Caco-2 (cell line): Measurements from ENCODE around the gene CREB5. TPM values are rescaled to one million over a fixed set of nuclear protein-coding genes. Genes with fewer than 3 reads are reported as not detected.

Experiments
- BruUV-seq: library from RNA; stranded (reverse); fragments of 400-500 nt; replicated peaks from 2 replicates; lab custom pipeline; 2021; lab: Mats Ljungman, UMichigan
- CTCF ChIA-PET: fragments of 300-600 bp; sonication (Branson Sonifier 250); formaldehyde crosslinking; loops from one replicate; lab custom pipeline; 2022; ENCODE audit warnings: antibody characterized with exemption; lab: Charles Lee
- POLR2A ChIA-PET: fragments of 300-600 bp; sonication (Branson Sonifier 250); formaldehyde crosslinking; loops from one replicate; lab custom pipeline; 2022; ENCODE audit warnings: antibody characterized with exemption; lab: Charles Lee
- DNase-seq, 2 experiments: peaks; one replicate each; pipeline versions ENCODE4 v3.0.0 to v3.0.0-alpha.2; 2020 to 2022
- H3K27me3 ChIP-seq: replicated peaks from 2 replicates; pipeline ENCODE4 v1.6.0; 2011; ENCODE audit warnings: low read length; ENCODE audit not compliant: control insufficient read depth, insufficient read depth
- H3K36me3 ChIP-seq: 2 replicates; pipeline ENCODE4 v1.5.1; 2011; ENCODE audit warnings: low read length; ENCODE audit not compliant: control insufficient read depth, insufficient read depth
- H3K4me1 ChIP-seq: fragments of 250-450 bp; sonication (Bioruptor Pico); 2 replicates; pipeline ENCODE4 v1.5.1; 2020; ENCODE audit warnings: mild to moderate bottlenecking
- H3K4me3 ChIP-seq: 2 replicates; pipeline ENCODE4 v1.5.1; 2011; ENCODE audit warnings: low read depth, mild to moderate bottlenecking, control low read depth, low read length
- H3K9me3 ChIP-seq: fragments of 250-450 bp; sonication (Bioruptor Pico); 2 replicates; pipeline ENCODE4 v1.5.1; 2020; ENCODE audit warnings: mild to moderate bottlenecking, moderate library complexity
- H3K27ac Mint-ChIP-seq: one replicate; pipeline ENCODE4 v1.8.0; 2022; ENCODE audit warnings: mixed read lengths; ENCODE audit not compliant: unreplicated experiment
- H3K27me3 Mint-ChIP-seq: one replicate; pipeline ENCODE4 v1.8.0; 2022; ENCODE audit warnings: mixed read lengths; ENCODE audit not compliant: insufficient read depth, unreplicated experiment
- H3K36me3 Mint-ChIP-seq: one replicate; pipeline ENCODE4 v1.8.0; 2022; ENCODE audit warnings: mild to moderate bottlenecking, mixed read lengths; ENCODE audit not compliant: insufficient read depth, unreplicated experiment
- H3K4me1 Mint-ChIP-seq: one replicate; pipeline ENCODE4 v1.8.0; 2022; ENCODE audit warnings: low read depth, mixed read lengths; ENCODE audit not compliant: unreplicated experiment
- H3K4me3 Mint-ChIP-seq: one replicate; pipeline ENCODE4 v1.8.0; 2022; ENCODE audit warnings: mild to moderate bottlenecking, moderate library complexity, mixed read lengths; ENCODE audit not compliant: unreplicated experiment
- H3K9me3 Mint-ChIP-seq: one replicate; pipeline ENCODE4 v1.8.0; 2022; ENCODE audit warnings: mixed read lengths; ENCODE audit not compliant: unreplicated experiment
- intact Hi-C: fragments of 100-400 bp; cut with micrococcal nuclease; formaldehyde crosslinking; loops from one replicate; pipeline ENCODE4 v1.10.0; 2022; ENCODE audit not compliant: unreplicated experiment
- total RNA-seq: library from RNA; stranded (reverse); gene quantifications from 2 replicates; pipeline ENCODE4 v1.2.3, GENCODE V29; 2022
- TF ChIP-seq, protein P1 (sequence below), 2 experiments: fragments of 200-600 bp in 1 of 2; IDR thresholded peaks; 1 replicate in 1 of 2; 2 replicates in 1 of 2; pipeline versions ENCODE4 v1.5.1 to v1.8.0; 2011 to 2022; ENCODE audit warnings: antibody characterized with exemption in 1 of 2, control low read depth in 1 of 2, inconsistent platforms in 1 of 2, low read depth in 1 of 2, low read length in 1 of 2, mild to moderate bottlenecking in 1 of 2, moderate library complexity in 1 of 2; ENCODE audit not compliant: insufficient read depth in 1 of 2, severe bottlenecking in 1 of 2, unreplicated experiment in 1 of 2

CREB5 gene
- total RNA-seq, 1 experiment from 2014 or later, result 9.1 TPM

DNA sequence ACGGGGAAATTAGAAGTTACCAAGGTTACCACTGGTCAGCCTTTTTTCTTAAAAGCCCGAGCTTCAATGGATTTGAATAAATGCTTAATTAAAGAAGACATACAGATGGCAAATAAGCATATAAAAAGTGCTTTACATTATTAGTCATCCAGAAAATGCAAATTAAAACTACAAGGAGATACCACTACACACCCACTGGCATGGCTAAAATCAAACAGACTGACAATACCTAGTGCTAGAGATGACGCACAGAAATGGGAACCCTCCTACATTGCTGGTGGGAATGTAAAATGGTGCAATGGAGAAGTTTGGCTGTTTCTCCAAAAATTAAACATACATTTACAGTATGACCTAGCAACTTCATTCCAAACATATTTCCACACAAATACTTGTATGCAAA lies 38.3 kb upstream of the CREB5 start:
- POLR2A ChIA-PET, result no interaction called here
- H3K27me3 ChIP-seq, result no peaks in the 10 kb centered on the region
- Mint-ChIP-seq H3K27ac (no peak overlapping the region), H3K27me3 (peaks cover 3% of the 10 kb centered on the region), H3K9me3 (no peaks in the 10 kb centered on the region), H3K4me3 (no peak overlapping the region), H3K4me1 (no peaks in the 10 kb centered on the region), H3K36me3 (no peaks in the 10 kb centered on the region)
- no peak overlapping the region for H3K4me3 ChIP-seq
- no peaks in the 10 kb centered on the region for H3K36me3 ChIP-seq
- no peak for DNase-seq
- H3K9me3 ChIP-seq, result no peaks in the 10 kb centered on the region
- TF ChIP-seq, protein P1, sequence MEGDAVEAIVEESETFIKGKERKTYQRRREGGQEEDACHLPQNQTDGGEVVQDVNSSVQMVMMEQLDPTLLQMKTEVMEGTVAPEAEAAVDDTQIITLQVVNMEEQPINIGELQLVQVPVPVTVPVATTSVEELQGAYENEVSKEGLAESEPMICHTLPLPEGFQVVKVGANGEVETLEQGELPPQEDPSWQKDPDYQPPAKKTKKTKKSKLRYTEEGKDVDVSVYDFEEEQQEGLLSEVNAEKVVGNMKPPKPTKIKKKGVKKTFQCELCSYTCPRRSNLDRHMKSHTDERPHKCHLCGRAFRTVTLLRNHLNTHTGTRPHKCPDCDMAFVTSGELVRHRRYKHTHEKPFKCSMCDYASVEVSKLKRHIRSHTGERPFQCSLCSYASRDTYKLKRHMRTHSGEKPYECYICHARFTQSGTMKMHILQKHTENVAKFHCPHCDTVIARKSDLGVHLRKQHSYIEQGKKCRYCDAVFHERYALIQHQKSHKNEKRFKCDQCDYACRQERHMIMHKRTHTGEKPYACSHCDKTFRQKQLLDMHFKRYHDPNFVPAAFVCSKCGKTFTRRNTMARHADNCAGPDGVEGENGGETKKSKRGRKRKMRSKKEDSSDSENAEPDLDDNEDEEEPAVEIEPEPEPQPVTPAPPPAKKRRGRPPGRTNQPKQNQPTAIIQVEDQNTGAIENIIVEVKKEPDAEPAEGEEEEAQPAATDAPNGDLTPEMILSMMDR (IDR thresholded peaks at IDR 0.05; ENCODE audit: insufficient read depth in 1 of 2, low read depth in 1 of 2, low read length in 1 of 2, severe bottlenecking in 1 of 2, unreplicated experiment in 1 of 2), result no peak
- no TSS peak for BruUV-seq
- intact Hi-C loops, result no loop called here
- 0 out of 2 replicates have a peak, but pooled peaks cover 4% of the 10 kb centered on the region for H3K4me1 ChIP-seq
- CTCF ChIA-PET, result no interaction called here

DNA sequence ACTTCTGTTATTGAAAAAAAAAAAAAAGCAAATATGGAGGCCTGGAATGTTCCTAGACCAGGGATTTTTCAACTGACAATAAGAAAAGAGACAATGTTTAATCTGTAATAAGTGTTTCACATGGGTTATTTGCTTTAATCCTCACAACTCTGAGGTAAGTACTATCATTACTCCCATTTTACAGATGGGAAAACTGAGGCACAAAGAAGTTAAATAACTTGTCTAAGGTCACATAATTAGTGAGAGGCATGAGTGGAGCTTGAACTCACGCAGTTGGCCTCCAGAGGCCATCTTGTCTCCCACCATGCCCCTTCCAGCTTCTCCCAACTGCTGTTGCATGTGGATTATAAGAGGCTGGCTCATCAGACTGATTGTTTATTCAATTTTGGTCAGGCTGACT lies 36.6 kb upstream of the CREB5 start:
- no peaks in the 10 kb centered on the region for H3K4me1 Mint-ChIP-seq
- no peak overlapping the region for H3K4me3 Mint-ChIP-seq
- H3K27ac Mint-ChIP-seq, result no peak overlapping the region
- peaks cover 3% of the 10 kb centered on the region for H3K27me3 Mint-ChIP-seq
- BruUV-seq, result no TSS peak
- no peak for DNase-seq
- H3K4me1 ChIP-seq, result 0 out of 2 replicates have a peak, but pooled peaks cover 4% of the 10 kb centered on the region
- intact Hi-C loops, result no loop called here
- H3K9me3 Mint-ChIP-seq, result no peaks in the 10 kb centered on the region
- TF ChIP-seq, protein P1 (IDR thresholded peaks at IDR 0.05; ENCODE audit: insufficient read depth in 1 of 2, low read depth in 1 of 2, low read length in 1 of 2, severe bottlenecking in 1 of 2, unreplicated experiment in 1 of 2), result no peak
- POLR2A ChIA-PET, result no interaction called here
- H3K36me3 ChIP-seq, result no peaks in the 10 kb centered on the region
- no peak overlapping the region for H3K4me3 ChIP-seq
- no peaks in the 10 kb centered on the region for H3K9me3 ChIP-seq
- no peaks in the 10 kb centered on the region for H3K36me3 Mint-ChIP-seq
- H3K27me3 ChIP-seq, result no peaks in the 10 kb centered on the region
- CTCF ChIA-PET, result no interaction called here

DNA sequence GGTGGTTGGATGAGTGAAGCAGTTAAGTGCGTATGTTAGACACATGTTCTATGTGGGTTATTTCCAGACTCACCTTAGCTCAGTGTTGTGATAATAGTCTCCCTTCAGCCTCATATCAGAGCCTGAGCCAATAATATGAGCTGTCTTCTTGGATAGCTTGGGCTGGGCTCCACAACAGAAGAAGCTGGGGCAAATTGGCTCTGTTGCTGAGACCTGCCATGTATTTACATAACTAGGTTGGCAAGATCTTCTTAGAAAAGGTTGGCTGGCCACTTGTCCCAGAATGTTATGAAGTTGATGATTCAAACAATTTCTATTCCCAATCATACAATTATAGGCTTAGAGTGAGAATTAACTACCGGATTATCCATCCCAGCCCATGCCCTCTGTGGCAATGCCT lies 35.7 kb upstream of the CREB5 start:
- H3K4me1 Mint-ChIP-seq, result no peaks in the 10 kb centered on the region

More for the DNA sequence above, 35.7 kb upstream of the CREB5 start:
- BruUV-seq, result no TSS peak
- Histone ChIP-seq H3K4me1 (0 out of 2 replicates have a peak, but pooled peaks cover 4% of the 10 kb centered on the region), H3K27me3 (no peaks in the 10 kb centered on the region), H3K36me3 (no peaks in the 10 kb centered on the region), H3K9me3 (no peaks in the 10 kb centered on the region), H3K4me3 (no peak overlapping the region)
- ChIA-PET CTCF (no interaction called here), POLR2A (no interaction called here)
- intact Hi-C loops, result no loop called here
- TF ChIP-seq, protein P1 (IDR thresholded peaks at IDR 0.05; ENCODE audit: insufficient read depth in 1 of 2, low read depth in 1 of 2, low read length in 1 of 2, severe bottlenecking in 1 of 2, unreplicated experiment in 1 of 2), result no peak
- H3K9me3 Mint-ChIP-seq, result no peaks in the 10 kb centered on the region
- H3K36me3 Mint-ChIP-seq, result no peaks in the 10 kb centered on the region
- peaks cover 3% of the 10 kb centered on the region for H3K27me3 Mint-ChIP-seq
- DNase-seq, result no peak
- H3K4me3 Mint-ChIP-seq, result no peak overlapping the region
- no peak overlapping the region for H3K27ac Mint-ChIP-seq
